IPS-NIHi7 (cell line): ENCODE data around the gene TOM1.
"Not testable (repeated sequence)": the region's sequence is repeated elsewhere in the genome, so short reads cannot be mapped to it uniquely, and the experiment has no call there.

ENCODE experiments used
- DNase-seq: peaks from one replicate; pipeline ENCODE4 v3.0.0; 2012; ENCODE audit warnings: mixed read lengths; ENCODE audit errors: extremely low spot score

The TOM1 gene

DNA sequence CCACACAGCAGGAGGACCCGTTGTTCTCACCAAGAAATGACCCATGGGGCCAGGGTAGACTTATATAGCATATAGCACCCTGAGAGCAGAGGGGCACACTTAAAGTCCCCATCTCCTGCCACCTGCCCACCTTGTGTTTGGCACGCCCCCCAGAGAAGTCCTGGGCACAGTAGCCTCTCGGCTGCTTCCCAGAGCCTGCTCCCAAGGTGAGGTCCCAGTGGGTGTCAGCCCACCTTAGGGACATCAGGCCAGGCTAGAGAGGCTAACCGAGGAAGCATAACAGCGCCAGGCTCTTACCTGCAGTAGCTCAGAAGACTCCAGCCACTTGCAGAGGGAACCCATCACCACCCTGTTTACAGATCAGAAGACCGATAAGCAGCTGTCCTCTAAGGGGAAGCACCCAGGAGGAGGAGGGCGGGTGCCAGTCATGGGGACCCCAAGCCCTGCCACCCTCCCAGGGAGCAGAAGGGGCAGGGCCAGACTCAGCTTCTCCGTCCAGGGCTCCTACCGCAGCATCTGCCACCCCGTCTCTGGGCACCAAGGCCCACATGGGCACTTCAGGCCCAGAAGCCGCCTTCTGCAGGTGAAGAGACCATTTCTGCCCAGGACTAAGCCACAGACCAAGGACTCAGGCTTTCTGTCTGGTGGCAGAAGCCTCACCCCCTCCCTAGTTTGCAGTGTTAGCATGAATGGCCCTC is 46.3 kb downstream of the TOM1 start:
- no peak for DNase-seq

DNA sequence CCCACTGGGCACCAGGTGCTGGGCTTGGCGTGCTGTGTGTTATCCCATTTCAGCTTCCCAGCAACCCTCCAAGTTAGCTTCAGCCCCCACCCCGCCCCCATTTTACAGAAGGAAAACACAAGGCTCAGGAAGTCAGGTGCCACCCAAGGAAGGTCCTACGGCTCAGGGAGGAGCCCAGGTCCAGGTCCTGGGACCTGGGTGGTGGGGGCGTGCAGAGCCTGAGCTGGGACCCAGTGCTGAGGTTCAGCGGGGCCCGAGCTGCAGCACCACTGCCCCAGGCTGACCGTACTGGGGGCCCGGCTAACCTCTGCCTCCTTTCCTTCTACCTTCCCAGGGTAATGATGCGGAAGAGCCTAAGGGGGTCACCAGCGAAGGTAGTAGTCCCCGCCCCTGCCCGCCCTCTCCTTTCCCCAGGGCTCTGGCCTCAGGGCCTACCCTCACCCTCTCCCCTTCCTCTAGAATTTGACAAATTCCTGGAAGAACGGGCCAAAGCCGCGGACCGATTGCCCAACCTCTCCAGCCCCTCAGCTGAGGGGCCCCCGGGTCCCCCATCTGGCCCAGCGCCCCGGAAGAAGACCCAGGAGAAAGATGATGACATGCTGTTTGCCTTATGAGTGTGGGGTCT is 47.0 kb downstream of the TOM1 start:
- no peak for DNase-seq

DNA sequence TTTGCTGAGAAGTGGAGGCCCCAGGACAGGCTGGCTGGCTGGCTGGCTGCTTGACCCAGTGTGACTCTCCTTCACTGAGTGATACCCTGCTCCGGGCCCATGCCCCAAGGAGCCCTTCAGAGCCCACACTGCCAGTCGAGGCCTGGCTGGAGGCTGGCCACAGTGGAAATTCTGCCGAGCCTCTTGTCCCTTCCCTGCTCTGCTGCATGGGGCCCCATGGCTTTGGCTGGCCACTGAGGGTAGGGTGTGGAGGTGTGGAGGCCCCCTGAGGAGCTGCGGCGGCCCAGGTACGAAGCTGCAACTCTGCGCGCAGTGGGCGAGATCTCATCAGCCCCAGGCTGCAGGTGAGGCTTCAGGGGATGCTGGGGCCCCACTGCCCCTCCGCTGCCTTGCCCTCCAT is 47.8 kb downstream of the TOM1 start:
- no peak for DNase-seq

DNA sequence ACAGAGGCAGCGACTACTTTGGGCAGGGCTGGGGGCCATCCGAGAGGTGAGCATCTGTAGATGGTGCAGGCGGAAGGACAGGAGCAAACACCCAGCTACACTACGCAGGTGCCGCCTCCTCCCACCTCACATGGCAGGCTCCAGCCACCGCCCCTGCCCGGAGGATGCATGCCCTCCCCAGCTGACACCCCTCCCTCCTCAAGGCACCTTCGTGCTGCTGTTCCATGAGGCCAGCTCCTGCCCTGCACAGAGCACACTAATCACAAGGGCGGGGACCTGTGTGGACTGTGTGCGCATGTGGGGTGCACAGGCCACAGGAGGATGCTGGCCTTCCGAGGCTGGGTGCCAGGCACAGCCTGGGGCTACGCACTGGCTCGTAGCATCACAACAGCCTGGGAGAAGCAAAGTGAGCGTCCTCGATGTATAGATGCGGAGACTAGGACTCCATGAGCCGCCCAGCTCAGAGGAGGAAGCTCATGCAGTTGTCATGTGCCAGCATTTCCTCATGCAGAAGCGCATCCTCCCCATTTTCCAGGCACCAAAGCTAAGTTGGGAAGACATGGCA is 48.4 kb downstream of the TOM1 start:
- no peak for DNase-seq

DNA sequence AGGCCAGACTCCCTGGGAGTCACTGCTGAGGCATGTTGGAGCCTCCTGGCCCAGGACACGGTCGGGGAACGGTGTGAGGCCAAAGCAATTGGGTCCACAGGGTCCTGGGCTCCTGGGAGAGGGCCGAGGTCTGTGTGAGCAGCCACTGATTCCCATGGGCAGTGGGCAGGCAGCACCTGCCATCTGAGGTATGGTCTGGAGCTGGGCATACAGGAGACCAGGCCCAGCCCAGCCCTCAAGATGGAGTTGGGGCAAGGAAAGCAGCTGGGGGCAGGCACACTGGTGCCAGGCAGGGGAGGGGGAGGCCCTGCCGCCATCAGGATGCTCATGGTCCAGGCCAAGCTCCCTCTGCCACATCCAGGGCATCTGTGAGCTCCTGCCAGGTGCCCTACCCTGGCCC is 49.0 kb downstream of the TOM1 start:
- no peak for DNase-seq

DNA sequence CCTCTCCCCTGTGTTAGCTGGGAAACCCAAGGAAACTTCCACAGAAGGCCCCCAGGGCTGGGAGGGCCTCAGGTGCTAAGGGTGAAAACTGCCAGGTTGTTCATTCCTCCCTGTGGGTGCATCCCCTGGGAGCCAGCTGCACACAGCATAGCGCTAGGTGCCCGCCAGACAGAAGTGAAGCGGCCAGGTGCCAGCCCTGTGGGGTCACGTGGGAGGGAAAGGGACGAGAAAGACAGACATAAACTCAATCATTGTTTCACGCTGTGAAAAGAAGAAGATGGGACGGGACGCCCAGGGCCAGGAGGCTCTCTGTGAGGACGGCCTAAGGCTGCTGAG is 49.6 kb downstream of the TOM1 start:
- DNase-seq, result no peak

DNA sequence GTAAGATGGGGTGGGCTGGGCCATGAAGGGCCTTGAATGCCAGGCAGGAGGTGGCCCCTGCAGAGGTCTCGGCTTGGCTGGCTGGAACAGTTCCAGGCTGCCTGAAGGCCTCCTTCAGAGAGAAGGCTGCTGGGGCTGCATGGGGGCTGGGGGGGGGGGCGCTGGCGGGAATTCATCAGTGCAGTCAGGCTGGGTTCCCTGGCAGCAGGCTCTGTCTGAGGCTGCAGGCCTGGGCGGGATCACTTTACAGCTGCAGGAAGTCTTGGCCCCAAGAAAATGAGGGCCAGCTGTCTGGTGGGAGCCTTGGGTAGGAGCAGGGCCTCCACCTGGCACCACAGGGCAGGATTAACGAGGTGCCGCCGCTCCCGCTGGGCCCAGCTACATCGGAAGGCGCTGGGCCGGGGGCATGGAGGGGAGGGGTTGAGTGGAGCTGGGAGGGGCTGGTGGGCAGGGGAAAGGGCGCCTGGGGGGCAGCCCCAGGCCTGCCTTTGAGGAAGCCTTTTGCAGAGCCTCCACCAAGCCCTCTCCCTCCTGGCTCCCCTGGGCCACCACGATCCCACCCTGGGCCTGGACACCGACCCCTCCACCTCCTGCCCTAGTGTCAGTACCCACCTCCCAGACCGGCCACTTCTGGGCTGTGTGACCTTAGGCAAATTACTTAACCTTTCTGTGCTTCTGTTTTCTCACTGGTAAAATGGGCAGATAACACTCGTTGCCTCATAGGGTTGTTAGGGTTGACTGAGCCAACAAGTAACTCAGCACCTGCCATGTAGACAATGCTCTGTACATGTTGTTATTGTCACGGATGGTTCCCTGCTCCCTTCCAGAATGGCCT is 50.2 kb downstream of the TOM1 start:
- no peak for DNase-seq

DNA sequence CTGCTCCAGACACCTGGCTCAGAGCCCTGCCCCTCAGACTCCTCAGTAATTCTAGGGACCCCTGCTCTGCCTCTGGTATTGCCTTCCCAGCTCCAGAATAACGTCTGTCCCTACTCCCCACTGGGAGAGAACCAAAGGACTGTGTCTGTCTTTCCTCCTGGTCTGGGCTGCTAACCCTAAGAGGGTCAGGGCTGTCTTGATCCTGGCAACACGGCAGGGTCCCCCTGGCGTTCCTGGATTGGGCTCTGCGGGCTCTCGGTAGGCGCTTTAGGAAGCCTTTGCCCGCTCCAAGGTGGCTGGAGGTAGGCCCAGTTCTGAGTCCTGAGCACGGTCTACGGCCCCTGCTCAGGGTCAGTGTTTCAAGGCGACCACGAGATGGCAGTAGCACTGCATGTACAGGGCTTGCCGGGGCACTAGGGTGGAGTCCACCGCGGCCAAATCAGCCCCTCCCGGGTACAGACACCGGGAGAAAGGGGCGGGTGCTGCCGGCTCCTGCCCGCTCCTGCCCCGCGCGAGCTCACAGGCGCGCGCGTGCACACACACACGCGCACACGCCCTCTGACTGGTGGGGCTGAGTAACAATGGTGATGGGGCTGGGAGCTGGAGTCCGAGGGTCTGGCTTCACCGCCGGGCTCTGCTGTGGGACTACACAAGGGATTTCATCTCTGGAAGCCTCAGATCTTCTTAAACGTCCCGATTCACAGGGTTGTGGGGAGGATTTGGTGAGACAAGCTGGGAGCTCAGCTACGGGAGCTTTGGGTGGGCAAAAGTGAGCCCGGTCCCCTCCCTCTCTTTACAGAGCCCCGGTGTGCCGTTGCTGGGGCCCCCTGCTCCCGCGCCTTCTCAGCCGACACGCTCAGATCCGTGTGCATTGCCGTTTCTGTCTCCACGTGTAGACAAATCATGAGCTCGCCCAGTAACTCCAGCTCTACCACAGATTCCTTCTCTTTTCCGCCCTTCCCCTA is 51.1 kb downstream of the TOM1 start:
- peak; percentile 96 for DNase-seq

DNA sequence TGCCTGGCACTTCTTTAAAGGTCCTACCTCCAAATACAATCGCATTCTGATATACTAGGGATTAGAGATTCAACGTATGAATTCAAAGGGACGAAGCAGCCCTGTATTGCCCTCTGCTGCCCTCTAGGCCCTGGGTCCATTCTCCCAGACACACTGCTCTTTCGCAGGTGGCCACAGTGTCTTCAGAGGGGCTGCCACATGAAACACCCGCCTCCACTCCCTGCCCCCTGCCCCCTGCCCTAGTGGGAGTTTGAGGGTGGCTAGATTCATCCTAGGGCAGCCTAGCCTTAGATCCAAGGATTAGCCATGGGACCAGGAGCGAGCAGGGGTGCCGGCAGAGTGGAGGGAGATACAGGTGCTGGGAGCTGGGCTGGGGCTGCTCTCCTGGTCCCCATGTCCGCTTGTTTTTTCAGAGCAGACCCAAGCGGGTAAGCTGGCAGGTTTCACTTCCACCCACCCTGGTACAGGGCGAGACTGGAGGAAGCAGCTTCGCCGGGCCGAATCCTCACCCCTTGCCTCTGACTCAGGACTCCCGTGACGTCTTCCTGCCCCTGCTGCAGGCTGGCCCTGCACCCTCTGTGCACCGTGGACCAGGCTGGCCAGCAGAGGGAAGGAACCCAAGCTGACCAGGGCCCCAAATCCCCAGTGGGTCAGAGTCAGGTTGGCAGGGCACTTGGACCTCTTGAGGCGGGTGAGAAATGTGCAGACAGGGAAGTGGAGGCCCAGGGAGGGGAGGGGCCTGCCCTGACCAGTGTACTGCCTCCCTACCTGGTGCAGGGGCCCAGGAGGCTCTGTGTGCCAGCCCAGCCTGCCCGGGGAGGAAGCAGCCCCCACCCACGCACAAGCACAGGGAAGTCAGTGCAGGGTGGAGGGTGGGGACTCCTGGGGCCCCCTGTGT is 52.8 kb downstream of the TOM1 start:
- DNase-seq, result peak; percentile 64

DNA sequence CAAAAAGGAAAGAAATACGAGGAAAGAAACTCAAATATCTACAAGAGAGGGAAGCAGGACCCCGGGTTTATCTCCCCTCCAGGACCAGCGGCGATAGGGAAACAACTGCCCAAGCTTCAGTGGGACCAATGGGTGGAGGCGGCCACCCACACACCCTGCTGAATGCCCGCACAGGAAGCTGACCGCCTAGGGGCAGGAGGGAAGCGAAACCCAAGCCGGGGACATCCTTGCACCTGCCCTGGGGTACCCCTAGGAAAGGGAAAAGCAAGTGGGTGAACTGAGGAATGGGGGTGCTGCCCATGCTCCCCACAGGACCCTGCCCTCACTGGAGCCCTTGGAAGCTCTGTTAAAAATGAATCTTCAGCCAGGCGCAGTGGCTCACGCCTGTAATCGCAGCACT is 53.6 kb downstream of the TOM1 start:
- no peak for DNase-seq

DNA sequence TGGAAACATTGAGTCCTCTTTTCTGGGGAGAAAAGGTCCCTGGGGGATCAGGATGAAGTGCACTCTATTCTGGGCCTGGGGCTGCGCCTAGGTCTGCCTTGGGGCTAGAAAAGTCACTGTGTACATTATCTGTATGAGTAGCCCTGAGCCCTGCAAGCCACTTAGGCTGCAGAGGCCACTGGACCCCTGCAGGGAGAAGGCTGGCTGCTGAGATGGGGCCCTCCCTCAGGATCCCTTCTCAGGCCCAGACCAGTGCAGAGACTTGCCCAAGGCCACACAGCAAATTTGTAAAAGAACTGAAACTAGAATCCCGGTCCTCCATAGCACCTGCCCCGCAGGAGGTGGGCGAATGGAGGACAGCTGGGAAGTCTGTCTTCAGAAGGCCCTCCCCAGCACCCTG is 54.4 kb downstream of the TOM1 start:
- DNase-seq, result no peak

DNA sequence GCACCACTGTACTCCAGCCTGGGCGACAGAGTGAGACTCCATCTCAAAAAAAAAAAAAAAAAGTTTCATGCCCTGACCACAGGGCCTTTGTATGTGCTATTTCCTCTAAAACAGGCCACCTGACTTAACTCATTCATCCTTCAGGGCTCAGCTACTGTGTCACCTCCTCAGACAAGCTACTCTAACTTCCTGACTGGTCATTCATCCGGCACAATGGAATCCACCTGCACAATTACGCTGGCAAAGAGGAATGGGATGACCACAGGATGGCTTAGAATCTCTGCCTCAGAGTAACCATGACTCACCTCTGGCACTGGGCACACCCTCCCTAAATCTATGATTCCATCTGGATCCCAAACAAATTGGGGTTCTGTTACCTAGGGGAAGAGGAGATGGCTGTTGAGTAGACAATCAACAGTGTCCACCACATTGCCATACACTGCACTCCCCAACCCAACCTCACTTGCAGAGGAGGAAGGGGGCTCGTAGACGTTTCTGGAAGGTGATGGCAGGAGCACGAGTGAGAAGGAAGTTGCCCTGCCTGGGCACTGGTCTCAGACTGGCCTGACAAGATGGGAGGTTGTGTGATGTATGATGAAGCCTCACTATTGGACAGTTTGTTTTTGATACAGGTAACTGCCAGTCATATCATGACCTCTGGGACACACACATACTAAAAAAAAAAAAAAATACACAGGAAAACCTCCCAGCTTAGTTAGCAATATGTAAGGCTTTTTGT is 58.4 kb downstream of the TOM1 start:
- no peak for DNase-seq

DNA sequence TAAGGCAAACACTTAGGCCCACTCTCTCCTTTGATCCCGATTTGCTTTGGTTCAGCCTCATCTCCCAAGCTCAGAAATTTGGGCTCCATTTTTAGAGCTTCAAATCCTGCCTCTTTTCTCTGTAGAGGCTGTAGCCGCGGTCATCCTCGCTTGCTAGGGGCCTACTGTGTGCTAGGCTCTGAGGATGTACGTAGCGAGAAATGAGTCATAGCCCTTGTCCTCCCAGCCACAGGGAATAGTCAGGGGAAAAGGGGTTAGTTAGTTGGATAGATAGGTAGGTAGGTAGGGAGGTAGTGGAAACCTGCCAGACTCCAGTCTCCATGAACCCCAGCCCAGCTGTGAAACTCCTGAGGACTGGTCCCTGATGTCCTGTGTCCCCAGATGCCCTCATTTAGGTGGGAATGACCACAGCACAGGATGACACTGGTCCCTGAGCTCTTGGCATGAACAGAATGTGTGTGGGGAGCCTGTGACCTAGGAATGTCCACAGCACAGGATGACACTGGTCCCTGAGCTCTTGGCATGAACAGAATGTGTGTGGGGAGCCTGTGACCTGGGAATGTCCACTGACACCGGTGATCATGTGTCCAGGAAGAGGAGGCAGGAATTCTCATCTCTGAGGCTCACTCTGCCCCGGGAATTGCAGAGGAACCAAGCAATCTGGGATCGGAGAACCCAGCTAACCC is 59.8 kb downstream of the TOM1 start:
- no peak for DNase-seq

DNA sequence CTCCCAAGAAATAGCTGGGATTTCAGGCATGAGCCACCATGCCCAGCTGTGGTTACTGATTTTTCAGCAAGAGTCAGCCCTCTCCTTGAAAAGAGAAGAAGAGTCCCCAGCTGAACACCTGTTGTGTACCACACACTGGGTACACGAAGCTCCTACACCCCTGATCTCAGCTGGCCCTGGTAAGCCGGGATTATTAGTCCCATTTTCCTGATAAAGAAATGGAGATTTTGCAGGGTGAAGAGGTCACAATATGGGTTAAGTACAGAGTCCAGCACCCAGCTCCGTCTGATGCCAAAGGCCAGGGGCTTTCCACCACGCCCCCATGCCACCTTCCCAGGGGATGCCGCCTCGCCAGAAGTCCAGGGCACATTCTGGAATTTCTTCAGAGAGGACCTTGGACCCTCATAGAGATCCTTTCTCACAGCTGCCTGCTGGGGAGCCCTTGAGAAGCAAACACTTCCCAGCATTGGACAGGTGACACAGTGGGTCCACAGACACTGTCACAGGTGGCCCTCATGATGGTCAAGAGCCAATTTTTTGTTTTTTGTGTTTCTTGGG is 61.4 kb downstream of the TOM1 start:
- DNase-seq, result no peak

DNA sequence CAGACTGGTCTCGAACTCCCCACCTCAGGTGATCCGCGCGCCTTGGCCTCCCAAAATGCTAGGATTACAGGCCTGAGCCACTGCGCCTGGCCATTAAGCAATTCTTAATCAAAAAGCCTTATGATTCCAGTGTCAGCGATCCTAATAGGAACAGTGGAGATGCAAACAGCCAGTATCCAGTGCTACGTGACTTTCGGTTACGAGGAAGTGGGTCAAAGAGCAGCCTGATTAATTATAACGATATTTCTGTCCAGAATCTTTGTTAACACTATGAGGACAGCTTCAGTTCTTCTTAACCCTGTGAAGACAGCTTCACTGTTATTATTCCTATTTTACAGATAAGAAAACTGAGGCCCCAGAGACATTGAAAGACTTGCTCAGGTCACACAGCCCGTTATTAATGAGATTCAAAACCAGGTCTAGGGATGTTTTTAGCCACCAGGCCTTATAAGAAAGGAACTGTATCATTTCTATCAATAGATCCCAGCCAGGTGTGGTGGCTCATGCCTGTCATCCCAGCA is 63.9 kb downstream of the TOM1 start:
- DNase-seq, result no peak

DNA sequence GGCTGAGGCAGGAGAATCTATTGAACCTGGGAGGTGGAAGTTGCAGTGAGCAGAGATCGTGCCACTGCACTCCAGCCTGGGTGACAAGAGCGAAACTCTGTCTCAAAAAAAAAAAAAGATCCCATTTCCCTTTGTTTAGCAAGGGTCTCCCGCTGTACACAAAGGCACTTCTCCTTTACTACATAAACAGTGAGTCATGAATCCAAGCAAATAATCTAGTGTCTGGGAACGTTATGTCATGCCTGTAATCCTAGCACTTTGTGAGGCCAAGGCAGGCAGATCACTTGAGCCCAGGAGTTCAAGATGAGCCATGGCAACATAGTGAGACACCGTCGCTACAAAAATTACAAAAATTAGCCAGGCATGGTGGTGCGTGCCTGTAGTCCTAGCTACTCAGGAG is 64.5 kb downstream of the TOM1 start:
- DNase-seq, result not testable (repeated sequence)

DNA sequence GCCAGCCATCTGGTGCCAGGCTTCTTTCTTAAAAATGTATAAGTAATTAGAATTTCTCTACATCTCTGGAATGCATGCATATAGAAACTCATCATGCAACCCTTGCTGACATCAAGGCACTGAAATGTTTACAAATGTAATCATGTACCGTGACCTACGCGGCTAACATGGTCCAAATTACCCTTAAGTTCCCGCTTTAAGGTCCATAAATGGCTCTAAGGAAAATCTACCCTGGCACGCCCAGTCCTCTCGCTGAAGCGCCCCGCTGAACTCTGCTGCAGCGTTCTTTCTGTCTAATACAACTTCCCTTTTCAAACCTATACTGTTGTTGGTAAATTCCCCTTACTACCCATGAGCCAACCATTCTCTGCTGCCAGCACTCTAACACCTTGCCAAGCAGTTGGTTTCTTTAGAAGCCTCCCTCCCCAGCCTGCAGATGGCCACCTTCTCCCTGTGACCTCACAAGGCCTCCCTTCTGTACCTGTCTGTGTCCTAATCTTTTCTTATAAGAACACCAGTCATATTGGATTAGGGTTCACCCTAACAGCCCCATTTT is 67.7 kb downstream of the TOM1 start:
- no peak for DNase-seq

DNA sequence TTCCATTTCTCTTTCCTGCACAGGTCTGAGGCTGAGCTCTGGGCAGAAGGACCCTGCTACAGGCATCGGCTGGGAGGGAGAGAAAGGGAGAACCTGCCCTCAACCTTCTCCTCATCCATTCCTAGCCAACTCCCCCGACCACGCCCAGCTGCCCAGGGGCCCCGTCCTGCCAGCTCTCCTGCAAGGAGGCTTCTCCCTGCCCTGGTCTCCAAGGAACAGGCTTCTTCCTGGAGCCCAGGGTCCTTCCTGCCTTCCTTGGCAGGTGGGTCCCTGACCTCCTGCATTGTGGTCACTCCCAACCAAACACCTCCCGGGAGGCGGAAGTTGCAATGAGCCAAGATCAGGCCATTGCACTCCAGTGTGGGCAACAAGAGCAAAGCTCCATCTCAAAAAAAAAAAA is 68.7 kb downstream of the TOM1 start:
- no peak for DNase-seq
